Measurements from ENCODE around the gene CLOCK. TPM values are rescaled to one million over a fixed set of nuclear protein-coding genes. Genes with fewer than 3 reads are reported as not detected.

CLOCK gene
- total RNA-seq, 2 experiments from 2014 or later, result 8.2 to 8.8 TPM

DNA sequence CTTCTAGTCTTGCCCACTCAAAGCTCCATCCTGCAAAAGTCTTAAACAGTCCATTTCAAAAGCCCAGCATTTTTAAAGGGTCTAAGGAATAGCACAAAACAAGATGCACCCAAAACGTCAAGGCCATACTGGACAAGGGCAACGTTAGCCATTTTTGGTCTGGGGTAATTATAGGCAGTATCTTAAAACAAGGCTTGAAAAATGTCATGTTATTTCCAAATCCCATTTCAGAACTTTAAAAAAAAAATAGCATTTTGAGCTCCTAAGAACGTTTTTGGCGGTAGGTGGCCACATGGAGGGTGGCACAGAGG is 151.5 kb downstream of the CLOCK start:
- H3K9me3 Mint-ChIP-seq, result no peaks in the 10 kb centered on the region
- ChIA-PET CTCF (interaction anchor here (0.6 to 2.8 kb wide), 9 partner anchors 10 to 646 kb away, joined by 3 to 28 read pairs (median 4); partner anchors contain the start of gene SRD5A3), POLR2A (interaction anchor here (0.6 to 1.9 kb wide), 6 partner anchors 14 to 168 kb away, joined by 3 to 10 read pairs (median 6); partner anchors contain the start of gene SRD5A3)
- peaks cover 32% of the 10 kb centered on the region for H3K4me1 Mint-ChIP-seq (ENCODE audit: low read depth)
- peaks cover 1% of the 10 kb centered on the region for H3K27me3 Mint-ChIP-seq
- peaks cover 23% of the 10 kb centered on the region for H3K36me3 Mint-ChIP-seq (ENCODE audit: low read depth)
- H3K4me3 Mint-ChIP-seq, result peak overlapping the region; percentile 95
- intact Hi-C loops (cut with micrococcal nuclease), result loop anchor here (2.0 kb wide), 1 partner anchor 48 kb away; the partner anchor contains the start of gene SRD5A3
- DNase-seq (no peak), ATAC-seq (no peak)
- H3K27ac Mint-ChIP-seq, result peak overlapping the region; percentile 95
- TF ChIP-seq, protein P1, sequence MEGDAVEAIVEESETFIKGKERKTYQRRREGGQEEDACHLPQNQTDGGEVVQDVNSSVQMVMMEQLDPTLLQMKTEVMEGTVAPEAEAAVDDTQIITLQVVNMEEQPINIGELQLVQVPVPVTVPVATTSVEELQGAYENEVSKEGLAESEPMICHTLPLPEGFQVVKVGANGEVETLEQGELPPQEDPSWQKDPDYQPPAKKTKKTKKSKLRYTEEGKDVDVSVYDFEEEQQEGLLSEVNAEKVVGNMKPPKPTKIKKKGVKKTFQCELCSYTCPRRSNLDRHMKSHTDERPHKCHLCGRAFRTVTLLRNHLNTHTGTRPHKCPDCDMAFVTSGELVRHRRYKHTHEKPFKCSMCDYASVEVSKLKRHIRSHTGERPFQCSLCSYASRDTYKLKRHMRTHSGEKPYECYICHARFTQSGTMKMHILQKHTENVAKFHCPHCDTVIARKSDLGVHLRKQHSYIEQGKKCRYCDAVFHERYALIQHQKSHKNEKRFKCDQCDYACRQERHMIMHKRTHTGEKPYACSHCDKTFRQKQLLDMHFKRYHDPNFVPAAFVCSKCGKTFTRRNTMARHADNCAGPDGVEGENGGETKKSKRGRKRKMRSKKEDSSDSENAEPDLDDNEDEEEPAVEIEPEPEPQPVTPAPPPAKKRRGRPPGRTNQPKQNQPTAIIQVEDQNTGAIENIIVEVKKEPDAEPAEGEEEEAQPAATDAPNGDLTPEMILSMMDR (IDR thresholded peaks at IDR 0.05), result no peak

DNA sequence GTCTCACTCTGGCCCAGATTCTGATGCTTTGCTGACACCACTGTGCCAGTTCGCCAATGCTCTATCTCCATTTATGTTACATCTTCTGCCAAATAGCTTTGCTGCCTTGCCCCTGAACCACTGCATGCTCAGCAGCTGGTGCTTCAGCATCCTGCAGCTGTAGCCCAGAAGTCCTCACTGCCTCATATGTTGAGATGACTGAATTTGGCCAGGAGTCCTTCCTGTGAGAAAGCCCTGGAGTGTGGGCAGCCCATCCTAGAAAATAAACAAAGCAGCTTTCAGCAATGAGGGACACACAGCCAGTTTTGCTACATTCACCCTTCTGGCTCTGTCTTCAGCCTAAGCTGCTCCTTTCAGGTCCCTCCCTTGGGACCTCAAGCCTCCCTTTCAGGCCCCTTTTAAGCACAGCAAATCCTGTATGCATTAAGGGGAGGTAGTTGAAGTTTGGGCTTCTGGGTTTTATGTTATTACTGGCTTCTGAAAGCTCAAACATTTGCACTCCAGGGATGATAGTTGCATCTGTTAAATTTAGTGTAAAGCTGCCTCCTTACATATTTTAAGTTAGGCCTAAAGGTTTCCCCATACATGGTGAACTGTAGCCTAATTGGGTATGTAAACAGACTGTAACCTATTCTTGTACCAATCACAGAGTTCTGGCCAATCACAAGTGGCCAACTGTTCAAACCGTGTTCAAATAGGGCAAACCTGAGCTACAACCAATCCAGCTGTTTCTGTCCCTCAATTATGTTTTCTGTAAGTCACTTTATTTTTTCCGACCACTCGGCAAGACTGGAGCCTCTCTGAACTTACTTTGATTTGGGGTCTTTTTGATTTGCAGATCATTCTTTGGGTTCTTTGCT is 153.0 kb downstream of the CLOCK start:
- TF ChIP-seq, protein P1 (IDR thresholded peaks at IDR 0.05), result no peak

DNA sequence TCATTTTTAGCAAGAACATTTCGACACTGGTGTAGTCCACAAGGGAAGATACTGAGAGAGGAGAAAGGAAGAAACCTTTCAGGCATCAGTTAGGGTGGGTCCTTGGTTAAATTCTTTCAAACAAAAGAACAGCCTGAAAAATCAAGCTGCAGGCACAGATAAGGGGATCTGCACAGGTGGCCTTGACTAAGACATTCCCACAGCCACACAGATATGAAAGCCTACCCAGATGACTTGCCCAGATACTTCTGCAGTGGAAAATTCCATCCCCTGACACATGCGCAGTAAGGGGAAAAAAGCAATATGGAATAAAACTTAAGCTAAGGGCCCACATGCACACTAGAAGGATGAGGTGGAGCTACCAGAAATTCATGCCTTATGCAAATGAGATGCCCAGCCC is 159.9 kb downstream of the CLOCK start:
- DNase-seq (no peak), ATAC-seq (peak; percentile 30)
- intact Hi-C loops (cut with micrococcal nuclease), result no loop called here
- peaks cover 26% of the 10 kb centered on the region for H3K4me1 Mint-ChIP-seq (ENCODE audit: low read depth)
- H3K4me3 Mint-ChIP-seq, result no peak overlapping the region
- no peak overlapping the region for H3K27ac Mint-ChIP-seq
- TF ChIP-seq, protein P1 (IDR thresholded peaks at IDR 0.05), result no peak
- POLR2A ChIA-PET, result no interaction called here
- peaks cover 3% of the 10 kb centered on the region for H3K27me3 Mint-ChIP-seq
- H3K36me3 Mint-ChIP-seq (ENCODE audit: low read depth), result no peaks in the 10 kb centered on the region
- no peaks in the 10 kb centered on the region for H3K9me3 Mint-ChIP-seq
- CTCF ChIA-PET, result interaction anchor here (1.2 to 1.3 kb wide), 2 partner anchors 10 to 41 kb away, joined by 4 to 5 read pairs; partner anchors contain the start of gene SRD5A3

More for the DNA sequence above, 153.0 kb downstream of the CLOCK start:
- POLR2A ChIA-PET, result interaction anchor here (0.6 to 1.5 kb wide), 3 partner anchors 9 to 486 kb away, joined by 3 read pairs; no protein-coding TSS in a partner anchor
- H3K9me3 Mint-ChIP-seq, result no peaks in the 10 kb centered on the region
- H3K4me3 Mint-ChIP-seq, result no peak overlapping the region
- CTCF ChIA-PET, result interaction anchor here (0.6 to 2.8 kb wide), 3 partner anchors 9 to 47 kb away, joined by 3 to 28 read pairs (median 3); partner anchors contain the start of gene SRD5A3
- ATAC-seq (no peak), DNase-seq (no peak)
- intact Hi-C loops (cut with micrococcal nuclease), result loop anchor here (2.0 kb wide), 1 partner anchor 47 kb away; the partner anchor contains the start of gene SRD5A3
- peaks cover 3% of the 10 kb centered on the region for H3K27me3 Mint-ChIP-seq
- peaks cover 19% of the 10 kb centered on the region for H3K36me3 Mint-ChIP-seq (ENCODE audit: low read depth)
- H3K27ac Mint-ChIP-seq, result no peak overlapping the region
- H3K4me1 Mint-ChIP-seq (ENCODE audit: low read depth), result peaks cover 25% of the 10 kb centered on the region

DNA sequence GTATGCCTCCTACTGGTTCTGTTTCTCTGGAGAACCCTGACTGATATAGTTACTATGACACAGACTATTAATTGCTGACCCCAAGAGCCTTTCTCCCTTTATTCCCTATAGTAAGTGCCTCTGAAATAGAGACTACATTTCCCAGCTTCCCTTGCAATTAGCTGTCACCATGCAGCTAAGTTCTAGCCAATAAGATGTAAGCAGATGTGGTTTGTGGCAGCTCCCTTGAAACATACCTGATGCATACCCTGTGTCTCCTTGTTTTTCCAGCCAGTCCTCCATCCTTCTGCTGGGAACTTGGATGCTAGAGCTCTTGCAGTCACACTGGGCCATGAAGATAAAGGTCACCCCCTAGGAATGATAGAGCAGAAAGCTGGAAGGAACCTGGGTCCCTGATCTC is 160.6 kb downstream of the CLOCK start:
- ChIA-PET CTCF (interaction anchor here (1.2 to 1.3 kb wide), 2 partner anchors 9 to 40 kb away, joined by 4 to 5 read pairs; partner anchors contain the start of gene SRD5A3), POLR2A (no interaction called here)
- Mint-ChIP-seq H3K4me3 (no peak overlapping the region), H3K9me3 (no peaks in the 10 kb centered on the region), H3K4me1 (ENCODE audit: low read depth) (peaks cover 26% of the 10 kb centered on the region), H3K27me3 (peaks cover 3% of the 10 kb centered on the region), H3K36me3 (ENCODE audit: low read depth) (no peaks in the 10 kb centered on the region), H3K27ac (no peak overlapping the region)
- TF ChIP-seq, protein P1 (IDR thresholded peaks at IDR 0.05), result no peak
- intact Hi-C loops (cut with micrococcal nuclease), result no loop called here
- no peak for DNase-seq
- no peak for ATAC-seq

Data from activated CD8-positive, alpha-beta T cell treated with anti-CD3 and anti-CD28 coated beads for 36 hours (primary cell).